ENCODE results near the gene SLC25A21.

SLC25A21 gene

GRCh38 chr14:37140176-37140575, 32.2 kb downstream of the SLC25A21 start:
- no peak for DNase-seq

DNA sequence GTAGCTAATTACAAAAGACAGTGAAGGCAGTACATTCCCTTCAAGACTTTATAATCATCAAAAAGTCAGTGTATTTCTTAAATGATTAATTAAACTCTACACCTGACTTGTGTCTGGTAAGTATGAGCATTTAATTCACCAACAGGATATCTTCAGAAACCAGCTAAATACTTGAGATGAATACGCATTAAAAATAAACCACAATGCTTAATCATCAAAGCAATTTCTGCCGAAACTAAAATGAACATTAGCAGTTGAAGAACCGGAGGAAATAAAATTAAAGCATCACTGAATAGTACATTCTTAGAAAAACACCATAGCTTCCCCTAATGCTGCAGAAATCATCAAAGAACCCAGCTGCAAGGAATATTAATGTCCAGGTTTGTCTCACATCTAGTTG, 32.7 kb downstream of the SLC25A21 start:
- no peak for DNase-seq

GRCh38 chr14:37138898-37139297, 33.5 kb downstream of the SLC25A21 start:
- no peak for DNase-seq

- no peak for DNase-seq
Observed at GRCh38 chr14:37133284-37133913, 39.0 kb downstream of the SLC25A21 start.

- DNase-seq: no peak
Observed at GRCh38 chr14:37131205-37131604, 41.2 kb downstream of the SLC25A21 start.

DNA sequence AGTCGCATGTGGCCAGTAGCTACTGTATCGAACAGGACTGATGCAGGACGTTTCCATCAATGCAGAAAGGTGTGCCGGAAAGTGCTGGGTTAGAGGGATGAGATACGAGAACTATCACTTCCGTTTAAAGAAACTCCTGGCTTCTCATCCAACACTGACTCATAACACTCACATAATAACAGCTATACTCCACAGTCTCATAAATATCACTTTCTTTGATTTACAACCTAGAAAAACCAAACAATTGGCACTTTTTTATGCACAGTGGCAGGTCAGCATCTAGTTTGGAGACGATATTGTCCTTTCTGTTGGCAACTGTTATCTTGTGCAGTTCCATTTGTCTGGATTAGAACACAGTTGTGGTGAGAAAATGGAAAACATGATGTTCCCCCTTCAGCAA, 43.4 kb downstream of the SLC25A21 start:
- DNase-seq: no peak

DNA sequence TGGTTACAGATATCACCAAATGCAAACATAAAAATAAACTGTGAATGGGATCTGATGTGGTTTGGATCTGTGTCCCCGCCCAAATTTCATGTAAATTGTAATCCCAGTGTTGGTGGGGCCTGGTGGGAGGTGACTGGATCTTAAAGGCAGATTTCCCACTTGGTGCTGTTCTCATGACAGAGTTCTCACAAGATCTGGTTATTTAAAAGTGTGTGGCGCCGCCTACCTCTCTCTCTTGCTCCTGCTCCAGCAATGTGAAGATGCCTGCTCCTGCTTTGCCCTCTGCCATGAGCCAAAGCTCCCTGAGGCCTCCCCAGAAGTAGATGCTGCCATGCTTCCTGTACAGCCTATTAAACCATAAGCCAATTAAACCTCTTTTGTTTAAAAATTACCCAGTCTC, 47.8 kb downstream of the SLC25A21 start:
- DNase-seq: no peak

DNA sequence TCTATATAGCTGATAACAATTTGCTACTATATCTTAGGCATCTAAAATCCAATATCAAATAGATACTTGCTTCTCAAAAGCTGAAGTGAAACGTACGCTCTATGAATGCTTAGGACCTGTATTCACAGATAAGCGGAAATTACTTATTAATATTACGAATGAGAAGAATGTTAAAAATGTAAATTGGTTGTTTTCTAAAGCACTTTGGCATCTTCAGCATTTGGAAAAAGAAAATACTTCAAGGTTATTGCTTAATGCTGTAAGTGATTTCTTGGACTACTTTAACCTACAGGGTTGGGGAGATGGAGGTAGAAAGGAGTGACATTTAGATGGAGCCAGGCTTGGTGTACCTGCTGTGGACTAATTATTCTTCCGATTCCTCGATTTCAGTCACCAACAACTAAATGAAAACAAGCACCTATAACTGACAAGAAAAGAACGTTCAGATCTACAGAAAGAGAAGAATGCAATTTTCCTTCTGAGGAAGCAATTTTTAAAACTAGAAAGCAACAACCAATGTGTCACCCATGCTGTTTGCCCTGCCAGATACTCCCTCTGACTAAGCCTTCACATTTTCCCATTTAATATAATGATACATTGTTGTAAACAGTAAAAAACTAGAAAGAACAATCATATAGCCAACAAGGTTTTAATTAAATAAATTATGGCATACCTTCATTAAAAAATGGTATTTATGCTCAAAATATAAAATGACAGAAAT, 49.3 kb downstream of the SLC25A21 start:
- DNase-seq: no peak

DNA sequence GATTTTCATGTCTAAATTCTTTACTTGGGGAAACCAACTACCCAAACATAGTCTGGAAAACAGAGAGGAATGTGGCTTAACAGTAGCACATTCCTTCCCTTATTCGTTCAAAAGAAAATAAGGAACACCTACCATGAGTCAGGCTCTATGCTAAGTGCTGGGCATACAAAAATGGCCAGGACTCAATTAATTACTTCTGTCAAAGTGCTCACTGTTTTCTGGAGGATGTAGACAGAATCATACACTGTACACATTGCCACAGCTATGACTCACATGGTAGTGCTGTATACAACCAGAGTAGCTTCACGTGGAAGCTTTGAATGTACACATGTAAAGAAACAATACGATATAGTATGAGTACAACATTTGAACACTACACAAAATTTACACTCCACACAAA, 50.1 kb downstream of the SLC25A21 start:
- no peak for DNase-seq

- DNase-seq: no peak
Observed at GRCh38 chr14:37118673-37119366, 53.6 kb downstream of the SLC25A21 start.

DNA sequence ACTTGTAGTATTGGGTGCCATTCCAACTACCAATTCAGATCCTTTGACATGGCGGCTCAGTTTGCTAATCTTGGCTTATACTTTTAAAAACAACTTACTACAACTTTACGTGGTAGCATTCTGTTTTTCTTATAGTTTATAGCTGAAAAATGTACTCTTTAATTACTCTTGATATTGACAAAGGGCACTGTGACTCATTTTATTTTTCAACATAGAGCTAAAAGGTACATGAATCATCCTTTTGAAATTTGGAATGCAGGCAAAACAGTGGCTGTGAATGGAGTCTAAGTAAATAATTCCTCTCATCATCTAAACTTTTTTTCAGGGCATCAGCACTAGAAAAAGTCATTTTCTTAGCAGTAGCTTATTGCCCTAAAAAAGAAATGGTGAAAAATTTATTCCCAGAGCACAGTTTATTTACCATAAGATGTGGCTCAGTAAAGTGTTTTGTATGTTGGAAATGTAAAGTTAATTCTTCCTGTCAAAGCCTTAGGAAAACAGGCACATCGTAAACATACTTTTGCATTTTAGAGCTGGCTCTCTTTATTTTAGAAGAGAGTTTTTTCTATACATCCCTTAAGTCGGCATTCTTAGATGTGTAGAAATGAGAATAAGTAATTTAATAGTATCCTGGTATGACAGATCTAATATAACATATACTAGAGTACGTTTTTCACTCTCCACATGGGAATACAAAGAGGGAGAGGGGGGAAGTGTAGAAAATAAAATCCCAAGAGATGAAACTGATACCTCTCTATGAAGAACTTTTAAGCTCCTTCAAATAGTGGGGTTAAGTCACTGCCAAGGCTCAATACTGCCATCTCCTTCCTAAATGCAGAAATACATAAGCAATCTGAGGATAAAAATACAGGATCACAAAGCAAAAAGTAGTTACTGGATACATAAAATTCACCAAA, 55.2 kb downstream of the SLC25A21 start:
- no peak for DNase-seq

GRCh38 chr14:37115406-37115805, 57.0 kb downstream of the SLC25A21 start:
- no peak for DNase-seq

DNA sequence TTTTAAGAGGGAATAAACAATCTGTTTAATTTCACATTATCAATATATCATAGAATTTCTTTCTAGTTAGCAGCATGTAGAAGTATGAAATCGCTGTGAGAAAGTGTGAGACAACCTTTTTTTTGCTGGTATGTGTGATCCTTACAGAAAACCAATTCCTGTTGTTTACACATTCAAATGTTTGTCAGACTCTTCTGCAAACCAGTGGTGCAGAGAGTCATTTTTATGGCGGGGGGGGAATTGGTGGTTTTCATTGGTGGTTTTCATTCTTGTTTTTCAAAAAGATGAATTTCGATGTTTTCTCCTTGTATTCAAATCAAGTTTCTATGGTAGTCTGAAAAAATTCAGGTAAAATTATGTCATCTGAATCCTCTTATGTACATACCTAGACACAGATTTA, 57.8 kb downstream of the SLC25A21 start:
- DNase-seq: no peak

DNA sequence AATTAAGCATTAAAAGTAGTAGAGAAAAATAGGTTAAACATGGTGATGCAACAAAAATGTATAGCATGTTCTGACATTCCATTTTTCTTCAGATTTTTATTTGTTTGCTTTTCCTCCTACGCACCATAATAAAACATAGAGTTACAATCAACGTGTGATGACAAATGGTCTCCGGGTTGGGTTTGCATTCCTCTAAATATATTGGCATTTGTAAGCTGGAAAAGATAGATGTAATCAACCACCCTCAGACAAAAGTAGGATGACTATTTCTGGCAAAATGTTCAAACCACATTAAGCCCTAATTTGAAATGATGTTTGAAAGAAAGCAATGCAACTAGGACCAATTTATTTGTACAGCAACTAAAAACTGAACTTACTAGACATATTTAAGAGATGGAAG, 58.4 kb downstream of the SLC25A21 start:
- DNase-seq: no peak

DNA sequence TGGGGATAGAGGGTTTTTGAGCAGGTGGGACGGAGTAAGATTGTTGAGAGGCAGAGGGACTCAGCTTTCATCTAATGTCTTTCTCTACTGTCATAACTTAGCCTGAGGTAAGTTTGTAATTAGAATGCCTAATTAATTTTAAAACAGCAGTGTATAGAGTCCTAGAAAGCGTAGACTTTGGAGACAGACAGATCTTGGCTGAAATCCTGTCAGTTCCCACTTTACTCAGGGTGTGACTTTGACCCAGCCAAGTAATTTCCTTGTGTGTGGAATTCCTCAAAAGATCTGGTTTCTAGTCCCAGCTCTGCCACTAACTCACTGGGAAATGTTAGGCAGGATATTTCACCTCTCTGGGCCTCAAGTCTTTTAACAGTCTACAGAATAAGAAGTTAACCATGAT, 74.3 kb downstream of the SLC25A21 start:
- DNase-seq: no peak

- no peak for DNase-seq
Observed at GRCh38 chr14:37094502-37094901, 77.9 kb downstream of the SLC25A21 start.

GRCh38 chr14:37093364-37093763, 79.0 kb downstream of the SLC25A21 start:
- DNase-seq: no peak

GRCh38 chr14:37091651-37092050, 80.8 kb downstream of the SLC25A21 start:
- DNase-seq: no peak

DNA sequence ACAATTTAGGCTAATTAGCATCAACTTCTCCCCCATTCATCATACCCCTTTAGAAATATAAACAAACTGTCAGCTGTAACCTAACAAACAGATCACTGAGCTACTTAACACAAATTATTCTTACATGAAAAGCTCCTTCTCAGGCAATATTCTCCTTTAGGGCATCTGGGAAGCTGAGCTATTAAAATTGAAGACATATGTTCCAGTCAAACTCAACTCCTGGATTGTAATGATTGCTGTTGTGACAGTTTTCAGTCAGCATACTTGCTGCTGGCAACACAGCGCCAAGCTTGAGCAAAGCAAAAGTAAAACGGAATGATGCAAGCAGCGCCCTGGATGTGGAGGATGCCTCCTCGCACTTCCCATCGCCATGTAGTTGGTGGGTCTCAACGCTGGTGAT, 82.4 kb downstream of the SLC25A21 start:
- DNase-seq: no peak

- DNase-seq: no peak
Observed at GRCh38 chr14:37089410-37089809, 83.0 kb downstream of the SLC25A21 start.

- no peak for DNase-seq
Observed at GRCh38 chr14:37088356-37089215, 83.8 kb downstream of the SLC25A21 start.

GRCh38 chr14:37087520-37087919, 84.9 kb downstream of the SLC25A21 start:
- no peak for DNase-seq

Measured in activated effector memory CD4-positive, alpha-beta T cell treated with Interleukin-2 at 50 U/mL for 16 hours (primary cell).